Occipital lobe (tissue), 2 donors: ENCODE measurements around the gene TBXA2R. TPM values are rescaled to one million over a fixed set of nuclear protein-coding genes. Genes with fewer than 3 reads are reported as not detected.
"Not testable (repeated sequence)": the region's sequence is repeated elsewhere in the genome, so short reads cannot be mapped to it uniquely, and the experiment has no call there.

Experiments used
- DNase-seq: peaks from one replicate; lab custom pipeline; 2025; lab: John Stamatoyannopoulos, UW
- total RNA-seq: library from RNA; depleted of rRNA; stranded (reverse); fragments of >200 nt; gene quantifications from one replicate; pipeline ENCODE4 v1.2.3, GENCODE V29; 2014

TBXA2R gene
- total RNA-seq, 1 donor from 2014 or later = 0.78 TPM

- DNase-seq = no peak
These were observed 35.0 kb upstream of the TBXA2R start for GRCh38 chr19:3641515-3642269.

GRCh38 chr19:3639479-3639878 is 32.8 kb upstream of the TBXA2R start:
- DNase-seq = no peak

GRCh38 chr19:3638208-3639193 is 31.8 kb upstream of the TBXA2R start:
- no peak for DNase-seq

GRCh38 chr19:3637621-3638020 is 30.9 kb upstream of the TBXA2R start:
- no peak for DNase-seq

GRCh38 chr19:3636962-3637361 is 30.3 kb upstream of the TBXA2R start:
- DNase-seq = no peak

GRCh38 chr19:3636506-3636905 is 29.8 kb upstream of the TBXA2R start:
- DNase-seq = no peak

GRCh38 chr19:3634496-3635045 is 27.9 kb upstream of the TBXA2R start:
- DNase-seq = no peak

GRCh38 chr19:3633559-3633988 is 26.9 kb upstream of the TBXA2R start:
- no peak for DNase-seq

- DNase-seq = peak; percentile 22
These were observed 26.3 kb upstream of the TBXA2R start for GRCh38 chr19:3632739-3633558.

- no peak for DNase-seq
These were observed 25.4 kb upstream of the TBXA2R start for GRCh38 chr19:3632098-3632497.

- DNase-seq = no peak
These were observed 24.6 kb upstream of the TBXA2R start for GRCh38 chr19:3631053-3631861.

- not testable (repeated sequence) for DNase-seq
These were observed 22.1 kb upstream of the TBXA2R start for GRCh38 chr19:3628766-3629165.

- no peak for DNase-seq
These were observed 20.7 kb upstream of the TBXA2R start for GRCh38 chr19:3627351-3627723.

- peak; percentile 97 for DNase-seq
These were observed 20.0 kb upstream of the TBXA2R start, which contains the start of gene CACTIN for GRCh38 chr19:3626473-3627350. TSS of gene CACTIN (minus strand) at chr19:3626790. CDS start at chr19:3626762, 28 bp downstream.

GRCh38 chr19:3625996-3626472 is 19.4 kb upstream of the TBXA2R start:
- DNase-seq = no peak

- DNase-seq = no peak
These were observed 17.0 kb upstream of the TBXA2R start for GRCh38 chr19:3623716-3624115.

GRCh38 chr19:3622224-3622623 is 15.5 kb upstream of the TBXA2R start:
- DNase-seq = no peak

GRCh38 chr19:3621689-3622088 is 15.0 kb upstream of the TBXA2R start:
- no peak for DNase-seq
